Measurements from ENCODE around the gene OPALIN.
"Not testable (repeated sequence)": the region's sequence is repeated elsewhere in the genome, so short reads cannot be mapped to it uniquely, and the experiment has no call there.

Gene OPALIN

DNA sequence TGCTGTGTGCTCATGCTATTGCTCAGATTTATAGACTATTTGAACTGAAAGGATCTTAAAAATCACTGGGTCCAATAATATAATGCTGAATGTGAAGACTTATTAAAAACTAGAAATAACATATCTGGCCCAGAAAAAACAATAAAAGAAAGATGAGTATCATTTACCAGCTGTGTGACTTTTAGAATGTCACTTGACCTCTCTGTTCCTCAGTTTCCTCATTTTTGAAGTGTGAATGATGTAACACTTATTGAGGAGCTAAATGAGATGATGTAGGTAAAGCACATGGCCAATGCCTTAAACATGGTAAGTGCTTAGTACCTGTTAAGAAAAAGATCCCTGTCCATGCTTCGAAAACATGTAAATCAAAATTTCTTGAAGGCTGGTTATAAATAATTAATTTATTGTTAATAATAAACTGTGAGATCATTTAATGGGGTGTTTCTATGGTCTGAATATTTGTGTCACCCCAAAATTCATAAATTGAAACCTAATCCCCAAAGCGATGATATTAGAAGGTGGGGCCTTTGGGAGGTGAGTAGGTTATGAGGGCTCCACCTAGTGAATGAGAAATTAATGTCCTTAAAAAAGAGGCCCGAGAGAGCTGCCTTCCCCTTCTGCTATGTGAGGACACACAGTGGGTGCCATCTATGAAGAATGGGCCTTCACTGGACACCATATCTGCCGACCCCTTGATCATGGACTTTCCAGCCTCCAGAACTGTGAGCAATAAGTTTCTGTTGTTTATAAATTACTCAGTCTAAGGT, 41.6 kb downstream of the OPALIN start:
- Histone ChIP-seq H3K27ac (ENCODE audit: low read depth, low read length) (no peak overlapping the region), H3K27me3 (ENCODE audit: control insufficient read depth, insufficient read depth, low read length) (no peaks in the 10 kb centered on the region), H3K9ac (ENCODE audit: low read depth, low read length) (no peak overlapping the region), H3K4me1 (ENCODE audit: control insufficient read depth, insufficient read depth, low read length) (peaks cover 12% of the 10 kb centered on the region; the same call in 1 of the 2 replicates), H3K36me3 (ENCODE audit: control insufficient read depth, insufficient read depth, low read length) (no peaks in the 10 kb centered on the region), H3K9me3 (ENCODE audit: control insufficient read depth, insufficient read depth, low read length) (no peaks in the 10 kb centered on the region), H3K4me3 (ENCODE audit: low read depth, low read length) (no peak overlapping the region)

DNA sequence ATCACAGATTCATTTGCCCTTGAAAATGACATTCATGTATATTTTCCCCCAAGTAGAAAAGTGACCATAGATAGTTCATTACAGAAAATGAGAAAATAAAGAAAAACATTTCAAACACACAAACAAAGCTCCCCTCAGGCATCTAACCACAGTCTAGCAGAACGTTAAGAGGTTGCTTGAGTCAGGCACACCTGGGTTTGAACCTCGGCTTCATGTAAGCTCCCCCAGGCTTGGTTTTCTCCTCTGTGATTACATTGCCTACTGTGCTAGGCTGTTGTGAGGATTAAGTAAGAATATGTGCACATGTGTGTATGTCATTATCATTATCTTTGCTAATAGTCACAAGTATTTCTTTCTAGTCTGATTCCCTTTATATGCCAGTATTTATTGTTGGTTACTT, 45.5 kb downstream of the OPALIN start:
- H3K27me3 ChIP-seq (ENCODE audit: control insufficient read depth, insufficient read depth, low read length): no peaks in the 10 kb centered on the region
- no peak overlapping the region for H3K9ac ChIP-seq (ENCODE audit: low read depth, low read length)
- H3K4me3 ChIP-seq (ENCODE audit: low read depth, low read length): no peak overlapping the region
- no peaks in the 10 kb centered on the region for H3K9me3 ChIP-seq (ENCODE audit: control insufficient read depth, insufficient read depth, low read length)
- peaks cover 32% of the 10 kb centered on the region for H3K4me1 ChIP-seq (ENCODE audit: control insufficient read depth, insufficient read depth, low read length)
- no peaks in the 10 kb centered on the region for H3K36me3 ChIP-seq (ENCODE audit: control insufficient read depth, insufficient read depth, low read length)
- no peak overlapping the region for H3K27ac ChIP-seq (ENCODE audit: low read depth, low read length)

DNA sequence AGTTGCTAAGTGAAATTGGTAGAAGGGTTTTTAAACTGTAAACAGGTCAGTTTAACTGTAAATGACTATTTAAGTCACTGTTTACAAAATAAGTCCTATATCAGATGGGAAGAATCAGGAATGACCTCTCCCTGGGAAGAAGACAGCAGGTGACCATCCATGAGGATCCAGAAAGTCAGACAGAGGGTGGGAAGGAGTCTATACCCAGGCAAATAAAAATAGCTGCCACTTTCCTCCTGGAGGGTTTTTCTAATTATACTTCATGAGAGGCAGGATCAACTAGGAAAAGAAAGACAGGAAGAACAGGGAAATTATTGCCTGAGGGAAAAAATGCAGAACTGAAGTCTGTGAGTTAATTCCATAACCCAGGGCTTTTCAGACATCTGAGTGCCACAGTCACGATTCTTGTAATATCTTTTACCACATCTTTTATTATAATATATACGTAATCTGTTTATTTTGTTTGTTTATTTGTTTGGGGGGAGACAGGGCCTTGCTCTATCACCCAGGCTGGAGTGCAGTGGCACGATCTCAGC, 47.6 kb downstream of the OPALIN start:
- Histone ChIP-seq H3K27ac (ENCODE audit: low read depth, low read length) (peak overlapping the region; percentile 96), H3K27me3 (ENCODE audit: control insufficient read depth, insufficient read depth, low read length) (no peaks in the 10 kb centered on the region), H3K4me1 (ENCODE audit: control insufficient read depth, insufficient read depth, low read length) (peaks cover 47% of the 10 kb centered on the region), H3K9ac (ENCODE audit: low read depth, low read length) (peak overlapping the region; percentile 8; the same call in 1 of the 2 replicates), H3K9me3 (ENCODE audit: control insufficient read depth, insufficient read depth, low read length) (no peaks in the 10 kb centered on the region), H3K36me3 (ENCODE audit: control insufficient read depth, insufficient read depth, low read length) (no peaks in the 10 kb centered on the region), H3K4me3 (ENCODE audit: low read depth, low read length) (no peak overlapping the region)

DNA sequence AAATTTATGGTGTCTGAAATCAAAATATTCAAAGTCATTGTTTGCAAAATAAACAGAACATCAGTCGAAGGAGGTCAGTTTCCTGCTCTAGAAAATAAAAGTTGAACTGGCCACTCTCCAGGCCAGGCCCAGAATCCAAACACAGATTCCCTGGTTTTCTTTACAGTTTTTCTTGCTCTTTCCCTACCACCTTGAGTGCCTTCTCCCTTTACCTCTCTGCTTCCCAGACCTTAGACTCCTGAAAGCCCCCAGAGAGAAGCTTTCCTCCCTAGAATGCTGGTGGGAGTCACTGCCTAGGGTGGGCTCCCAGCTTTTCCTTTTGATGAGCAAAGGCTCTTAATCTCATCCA, 48.5 kb downstream of the OPALIN start:
- peaks cover 47% of the 10 kb centered on the region for H3K4me1 ChIP-seq (ENCODE audit: control insufficient read depth, insufficient read depth, low read length)
- no peaks in the 10 kb centered on the region for H3K36me3 ChIP-seq (ENCODE audit: control insufficient read depth, insufficient read depth, low read length)
- no peaks in the 10 kb centered on the region for H3K27me3 ChIP-seq (ENCODE audit: control insufficient read depth, insufficient read depth, low read length)
- H3K9ac ChIP-seq (ENCODE audit: low read depth, low read length): peak overlapping the region; percentile 53; the same call in 1 of the 2 replicates
- peak overlapping the region; percentile 96 for H3K27ac ChIP-seq (ENCODE audit: low read depth, low read length)
- no peaks in the 10 kb centered on the region for H3K9me3 ChIP-seq (ENCODE audit: control insufficient read depth, insufficient read depth, low read length)
- H3K4me3 ChIP-seq (ENCODE audit: low read depth, low read length): no peak overlapping the region

DNA sequence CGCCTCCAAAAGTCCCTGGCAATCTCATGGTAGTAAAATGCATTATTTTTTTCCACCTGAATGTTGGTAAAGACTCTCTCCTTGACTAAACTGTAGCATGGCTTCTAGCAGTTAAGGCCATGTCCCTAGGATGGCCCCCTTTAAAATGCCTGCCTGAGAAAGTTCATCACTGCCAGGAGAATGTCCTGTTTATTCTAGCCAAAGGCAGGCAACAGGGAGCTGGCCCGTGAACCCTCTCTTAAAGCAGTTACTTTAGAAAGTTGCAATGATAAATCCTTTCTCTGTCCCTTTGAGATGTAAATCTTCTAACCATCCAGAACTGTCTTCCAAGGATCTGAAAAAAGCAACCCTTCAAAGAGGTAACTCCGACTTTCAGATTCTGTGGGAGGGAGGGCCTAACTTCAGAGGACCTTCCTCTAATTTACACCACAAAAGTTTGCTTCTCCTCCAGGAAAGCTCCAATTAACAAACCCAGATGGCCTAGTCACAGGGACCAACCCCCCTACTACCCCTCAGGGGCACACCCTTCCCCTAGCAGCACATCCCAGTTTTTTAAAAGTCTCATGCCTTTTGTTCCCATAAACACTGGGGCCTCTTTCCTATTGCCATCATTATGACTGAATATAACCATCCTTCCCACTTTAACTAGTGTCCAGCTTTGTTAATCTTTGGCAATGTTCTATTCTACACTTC, 49.0 kb downstream of the OPALIN start:
- Histone ChIP-seq H3K4me3 (ENCODE audit: low read depth, low read length) (peak overlapping the region; percentile 30; the same call in 1 of the 2 replicates), H3K27me3 (ENCODE audit: control insufficient read depth, insufficient read depth, low read length) (no peaks in the 10 kb centered on the region), H3K9ac (ENCODE audit: low read depth, low read length) (peak overlapping the region; percentile 53; the same call in 1 of the 2 replicates), H3K4me1 (ENCODE audit: control insufficient read depth, insufficient read depth, low read length) (peaks cover 47% of the 10 kb centered on the region), H3K36me3 (ENCODE audit: control insufficient read depth, insufficient read depth, low read length) (no peaks in the 10 kb centered on the region), H3K27ac (ENCODE audit: low read depth, low read length) (peak overlapping the region; percentile 96), H3K9me3 (ENCODE audit: control insufficient read depth, insufficient read depth, low read length) (no peaks in the 10 kb centered on the region)

DNA sequence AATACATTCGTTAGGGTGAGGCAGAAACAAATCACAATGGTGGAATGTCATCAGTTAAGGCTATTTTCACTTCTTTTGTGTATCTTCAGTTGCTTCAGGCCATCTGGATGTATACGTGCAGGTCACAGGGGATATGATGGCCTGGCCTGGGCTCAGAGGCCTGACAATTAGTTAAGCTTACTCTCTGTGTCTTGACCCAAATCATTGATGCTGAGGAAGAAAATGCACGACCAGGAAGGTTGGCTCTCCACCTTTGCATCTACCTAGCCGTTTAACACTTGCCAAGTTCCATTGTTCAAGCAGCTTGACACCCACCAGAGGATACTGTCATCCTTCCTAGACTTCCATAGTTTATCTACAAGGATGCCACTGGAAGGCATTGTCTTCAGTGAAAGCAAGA, 49.9 kb downstream of the OPALIN start:
- peak overlapping the region; percentile 96 for H3K27ac ChIP-seq (ENCODE audit: low read depth, low read length)
- not testable (repeated sequence) for H3K27me3 ChIP-seq (ENCODE audit: control insufficient read depth, insufficient read depth, low read length)

DNA sequence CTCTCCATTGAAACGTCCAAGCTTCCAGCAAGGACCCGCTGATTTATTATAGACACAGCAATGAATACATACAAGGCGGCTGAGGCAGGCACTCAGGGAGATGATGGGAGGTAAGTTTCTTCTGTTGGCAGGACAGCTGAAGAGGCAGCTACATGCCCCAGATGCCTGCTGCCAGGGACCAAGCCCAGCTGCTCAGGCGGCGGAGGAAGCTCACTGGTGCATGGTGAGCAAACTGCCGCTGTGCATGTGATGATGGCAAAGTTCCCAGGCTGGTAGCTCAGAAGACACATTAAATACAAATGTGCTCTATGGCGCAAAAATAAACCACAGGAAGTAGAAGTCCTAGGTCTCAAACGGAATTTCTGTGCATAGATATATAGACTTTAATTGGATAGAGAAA, 52.3 kb downstream of the OPALIN start:
- Histone ChIP-seq H3K4me1 (ENCODE audit: control insufficient read depth, insufficient read depth, low read length) (peaks cover 42% of the 10 kb centered on the region), H3K36me3 (ENCODE audit: control insufficient read depth, insufficient read depth, low read length) (no peaks in the 10 kb centered on the region), H3K4me3 (ENCODE audit: low read depth, low read length) (no peak overlapping the region), H3K27ac (ENCODE audit: low read depth, low read length) (no peak overlapping the region), H3K27me3 (ENCODE audit: control insufficient read depth, insufficient read depth, low read length) (no peaks in the 10 kb centered on the region), H3K9me3 (ENCODE audit: control insufficient read depth, insufficient read depth, low read length) (no peaks in the 10 kb centered on the region), H3K9ac (ENCODE audit: low read depth, low read length) (no peak overlapping the region)

More for the DNA sequence above, 49.9 kb downstream of the OPALIN start:
- H3K36me3 ChIP-seq (ENCODE audit: control insufficient read depth, insufficient read depth, low read length); H3K9me3 ChIP-seq (ENCODE audit: control insufficient read depth, insufficient read depth, low read length): not testable (repeated sequence)
- Histone ChIP-seq H3K4me3 (ENCODE audit: low read depth, low read length) (peak overlapping the region; percentile 30; the same call in 1 of the 2 replicates), H3K9ac (ENCODE audit: low read depth, low read length) (peak overlapping the region; percentile 43; the same call in 1 of the 2 replicates), H3K4me1 (ENCODE audit: control insufficient read depth, insufficient read depth, low read length) (peaks cover 47% of the 10 kb centered on the region)

DNA sequence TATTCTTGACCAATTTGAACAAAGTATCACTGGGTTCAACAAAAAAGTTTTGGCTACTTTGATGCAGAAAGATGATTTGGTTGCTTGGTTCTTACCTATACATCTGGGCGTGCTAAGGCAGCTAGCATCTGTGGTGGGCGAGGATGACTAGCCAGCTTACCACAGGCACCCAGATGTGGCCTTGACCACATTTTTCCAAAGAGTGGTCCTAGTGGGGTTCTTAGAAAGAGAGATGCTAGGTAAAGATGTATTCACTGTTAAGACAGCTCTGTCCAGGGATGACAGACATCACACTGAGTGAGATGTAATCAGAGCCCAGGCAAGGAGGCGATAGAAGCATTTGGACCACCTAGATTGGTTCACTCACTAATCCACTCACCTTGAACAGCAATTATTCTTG, 53.8 kb downstream of the OPALIN start:
- H3K9me3 ChIP-seq (ENCODE audit: control insufficient read depth, insufficient read depth, low read length): no peaks in the 10 kb centered on the region
- no peaks in the 10 kb centered on the region for H3K36me3 ChIP-seq (ENCODE audit: control insufficient read depth, insufficient read depth, low read length)
- H3K27me3 ChIP-seq (ENCODE audit: control insufficient read depth, insufficient read depth, low read length): no peaks in the 10 kb centered on the region
- H3K4me1 ChIP-seq (ENCODE audit: control insufficient read depth, insufficient read depth, low read length): peaks cover 28% of the 10 kb centered on the region
- H3K27ac ChIP-seq (ENCODE audit: low read depth, low read length): no peak overlapping the region
- no peak overlapping the region for H3K9ac ChIP-seq (ENCODE audit: low read depth, low read length)
- no peak overlapping the region for H3K4me3 ChIP-seq (ENCODE audit: low read depth, low read length)

DNA sequence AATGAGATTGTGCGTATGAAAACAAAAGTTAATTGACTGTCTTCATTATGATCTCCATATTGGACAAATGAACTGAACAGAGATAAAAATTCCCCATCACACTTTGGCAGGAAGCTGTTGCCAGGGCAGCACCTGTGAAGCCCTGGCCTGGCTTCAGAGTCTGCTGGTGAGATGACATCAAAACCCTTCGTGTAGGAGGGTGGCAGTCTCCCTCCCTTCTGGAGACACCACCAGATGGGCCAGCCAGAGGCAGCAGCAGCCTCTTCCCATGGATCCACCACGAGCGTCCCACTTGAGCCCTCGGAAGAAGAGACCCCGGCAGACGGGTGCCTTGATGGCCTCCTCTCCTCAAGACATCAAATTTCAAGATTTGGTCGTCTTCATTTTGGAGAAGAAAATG, 54.6 kb downstream of the OPALIN start, which contains the start of gene DNTT:
DNTT (plus strand) TSS at position 205 of the 400 bp plus-strand sequence; CDS start at position 269, 64 bp downstream.
- no peaks in the 10 kb centered on the region for H3K9me3 ChIP-seq (ENCODE audit: control insufficient read depth, insufficient read depth, low read length)
- H3K27me3 ChIP-seq (ENCODE audit: control insufficient read depth, insufficient read depth, low read length): no peaks in the 10 kb centered on the region
- H3K36me3 ChIP-seq (ENCODE audit: control insufficient read depth, insufficient read depth, low read length): no peaks in the 10 kb centered on the region
- peaks cover 24% of the 10 kb centered on the region for H3K4me1 ChIP-seq (ENCODE audit: control insufficient read depth, insufficient read depth, low read length)
- H3K4me3 ChIP-seq (ENCODE audit: low read depth, low read length): no peak within 1 kb of the TSS
- no peak within 1 kb of the TSS for H3K9ac ChIP-seq (ENCODE audit: low read depth, low read length)
- H3K27ac ChIP-seq (ENCODE audit: low read depth, low read length): no peak within 1 kb of the TSS

DNA sequence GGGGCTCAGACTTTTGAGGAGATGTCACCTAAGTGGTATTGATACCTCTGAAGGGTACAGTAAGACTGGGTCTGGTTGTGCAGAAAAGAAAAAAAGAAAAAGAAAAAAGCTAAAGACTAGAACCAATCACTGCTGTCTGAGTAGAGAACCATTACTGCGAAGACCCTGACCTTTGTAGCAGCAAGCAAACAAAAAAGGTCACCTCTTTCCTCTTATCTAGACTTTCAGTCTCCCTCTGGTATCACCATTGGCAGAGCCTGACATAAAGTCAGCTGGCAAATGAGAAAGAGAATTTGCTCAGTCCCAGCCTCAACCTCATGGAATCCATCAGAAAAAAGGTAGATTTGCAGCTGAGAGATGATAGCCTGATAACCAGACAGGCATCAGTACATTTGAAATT, 57.2 kb downstream of the OPALIN start:
- Histone ChIP-seq H3K9me3 (ENCODE audit: control insufficient read depth, insufficient read depth, low read length) (no peaks in the 10 kb centered on the region), H3K36me3 (ENCODE audit: control insufficient read depth, insufficient read depth, low read length) (no peaks in the 10 kb centered on the region), H3K4me3 (ENCODE audit: low read depth, low read length) (no peak overlapping the region), H3K4me1 (ENCODE audit: control insufficient read depth, insufficient read depth, low read length) (peaks cover 3% of the 10 kb centered on the region; the same call in 1 of the 2 replicates), H3K27me3 (ENCODE audit: control insufficient read depth, insufficient read depth, low read length) (no peaks in the 10 kb centered on the region), H3K9ac (ENCODE audit: low read depth, low read length) (no peak overlapping the region), H3K27ac (ENCODE audit: low read depth, low read length) (no peak overlapping the region)

DNA sequence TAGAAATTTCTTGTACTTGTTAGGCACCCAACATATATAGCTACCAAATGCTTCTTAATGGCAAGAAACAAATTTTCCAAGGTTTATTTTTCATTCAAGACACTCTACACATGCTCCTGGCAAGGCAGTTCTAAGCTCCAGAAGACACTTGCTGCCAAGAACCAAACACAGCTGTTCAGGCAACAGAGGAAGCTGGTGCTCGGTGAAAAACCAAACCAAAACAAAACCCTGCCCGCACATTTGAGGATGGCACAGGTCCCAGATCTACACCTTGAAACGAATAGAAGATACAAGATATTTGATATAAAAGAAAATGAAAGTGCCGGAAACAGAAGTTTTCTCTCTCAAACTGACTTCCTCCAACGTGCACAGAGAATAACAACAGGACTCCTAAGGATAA, 59.4 kb downstream of the OPALIN start:
- no peaks in the 10 kb centered on the region for H3K27me3 ChIP-seq (ENCODE audit: control insufficient read depth, insufficient read depth, low read length)
- H3K9ac ChIP-seq (ENCODE audit: low read depth, low read length): no peak overlapping the region
- no peaks in the 10 kb centered on the region; the same call in 1 of the 2 replicates for H3K4me1 ChIP-seq (ENCODE audit: control insufficient read depth, insufficient read depth, low read length)
- H3K4me3 ChIP-seq (ENCODE audit: low read depth, low read length): no peak overlapping the region
- no peaks in the 10 kb centered on the region for H3K9me3 ChIP-seq (ENCODE audit: control insufficient read depth, insufficient read depth, low read length)
- H3K27ac ChIP-seq (ENCODE audit: low read depth, low read length): no peak overlapping the region
- no peaks in the 10 kb centered on the region for H3K36me3 ChIP-seq (ENCODE audit: control insufficient read depth, insufficient read depth, low read length)

Data from HUES48 (cell line).